ENCODE results near the gene SFMBT1.
"Not testable (repeated sequence)": the region's sequence is repeated elsewhere in the genome, so short reads cannot be mapped to it uniquely, and the experiment has no call there.

DNA sequence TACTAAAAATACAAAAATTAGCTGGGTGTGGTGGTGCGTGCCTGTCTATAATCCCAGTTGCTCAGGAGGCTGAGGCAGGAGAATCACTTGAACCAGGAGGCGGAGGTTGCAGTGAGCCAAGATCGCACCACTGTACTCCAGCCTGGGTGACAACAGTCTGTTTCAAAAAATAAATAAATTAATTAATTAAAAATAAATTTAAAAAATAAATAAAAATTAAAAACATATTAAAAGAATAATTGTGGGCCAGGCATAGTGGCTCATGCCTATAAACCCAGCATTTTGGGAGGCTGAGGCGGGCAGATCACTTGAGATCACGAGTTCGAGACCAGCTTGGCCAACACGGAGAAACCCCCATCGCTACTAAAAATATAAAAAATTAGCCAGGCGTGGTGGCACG is 11.5 kb downstream of the SFMBT1 start:
- TF ChIP-seq, protein P1, sequence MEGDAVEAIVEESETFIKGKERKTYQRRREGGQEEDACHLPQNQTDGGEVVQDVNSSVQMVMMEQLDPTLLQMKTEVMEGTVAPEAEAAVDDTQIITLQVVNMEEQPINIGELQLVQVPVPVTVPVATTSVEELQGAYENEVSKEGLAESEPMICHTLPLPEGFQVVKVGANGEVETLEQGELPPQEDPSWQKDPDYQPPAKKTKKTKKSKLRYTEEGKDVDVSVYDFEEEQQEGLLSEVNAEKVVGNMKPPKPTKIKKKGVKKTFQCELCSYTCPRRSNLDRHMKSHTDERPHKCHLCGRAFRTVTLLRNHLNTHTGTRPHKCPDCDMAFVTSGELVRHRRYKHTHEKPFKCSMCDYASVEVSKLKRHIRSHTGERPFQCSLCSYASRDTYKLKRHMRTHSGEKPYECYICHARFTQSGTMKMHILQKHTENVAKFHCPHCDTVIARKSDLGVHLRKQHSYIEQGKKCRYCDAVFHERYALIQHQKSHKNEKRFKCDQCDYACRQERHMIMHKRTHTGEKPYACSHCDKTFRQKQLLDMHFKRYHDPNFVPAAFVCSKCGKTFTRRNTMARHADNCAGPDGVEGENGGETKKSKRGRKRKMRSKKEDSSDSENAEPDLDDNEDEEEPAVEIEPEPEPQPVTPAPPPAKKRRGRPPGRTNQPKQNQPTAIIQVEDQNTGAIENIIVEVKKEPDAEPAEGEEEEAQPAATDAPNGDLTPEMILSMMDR (IDR thresholded peaks at IDR 0.05 in 2 of 3, conservative IDR thresholded peaks at IDR 0.05 in 1 of 3; ENCODE audit: insufficient read depth in 2 of 3, low read depth in 1 of 3, low read length in 3 of 3): not testable (repeated sequence)
- not testable (repeated sequence) for TF ChIP-seq ZBTB17 (CRISPR knock-in tag; IDR thresholded peaks at IDR 0.05); MAZ (CRISPR knock-in tag; conservative IDR thresholded peaks at IDR 0.05 in 1 of 2, IDR thresholded peaks at IDR 0.05 in 1 of 2); NFXL1 (CRISPR knock-in tag; IDR thresholded peaks at IDR 0.05); ELF4 (CRISPR knock-in tag; IDR thresholded peaks at IDR 0.05); CEBPB (tag; IDR thresholded peaks at IDR 0.05)
- TF ChIP-seq, protein P2, sequence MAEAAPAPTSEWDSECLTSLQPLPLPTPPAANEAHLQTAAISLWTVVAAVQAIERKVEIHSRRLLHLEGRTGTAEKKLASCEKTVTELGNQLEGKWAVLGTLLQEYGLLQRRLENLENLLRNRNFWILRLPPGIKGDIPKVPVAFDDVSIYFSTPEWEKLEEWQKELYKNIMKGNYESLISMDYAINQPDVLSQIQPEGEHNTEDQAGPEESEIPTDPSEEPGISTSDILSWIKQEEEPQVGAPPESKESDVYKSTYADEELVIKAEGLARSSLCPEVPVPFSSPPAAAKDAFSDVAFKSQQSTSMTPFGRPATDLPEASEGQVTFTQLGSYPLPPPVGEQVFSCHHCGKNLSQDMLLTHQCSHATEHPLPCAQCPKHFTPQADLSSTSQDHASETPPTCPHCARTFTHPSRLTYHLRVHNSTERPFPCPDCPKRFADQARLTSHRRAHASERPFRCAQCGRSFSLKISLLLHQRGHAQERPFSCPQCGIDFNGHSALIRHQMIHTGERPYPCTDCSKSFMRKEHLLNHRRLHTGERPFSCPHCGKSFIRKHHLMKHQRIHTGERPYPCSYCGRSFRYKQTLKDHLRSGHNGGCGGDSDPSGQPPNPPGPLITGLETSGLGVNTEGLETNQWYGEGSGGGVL (CRISPR knock-in tag; IDR thresholded peaks at IDR 0.05): not testable (repeated sequence)
- TF ChIP-seq, protein P3, sequence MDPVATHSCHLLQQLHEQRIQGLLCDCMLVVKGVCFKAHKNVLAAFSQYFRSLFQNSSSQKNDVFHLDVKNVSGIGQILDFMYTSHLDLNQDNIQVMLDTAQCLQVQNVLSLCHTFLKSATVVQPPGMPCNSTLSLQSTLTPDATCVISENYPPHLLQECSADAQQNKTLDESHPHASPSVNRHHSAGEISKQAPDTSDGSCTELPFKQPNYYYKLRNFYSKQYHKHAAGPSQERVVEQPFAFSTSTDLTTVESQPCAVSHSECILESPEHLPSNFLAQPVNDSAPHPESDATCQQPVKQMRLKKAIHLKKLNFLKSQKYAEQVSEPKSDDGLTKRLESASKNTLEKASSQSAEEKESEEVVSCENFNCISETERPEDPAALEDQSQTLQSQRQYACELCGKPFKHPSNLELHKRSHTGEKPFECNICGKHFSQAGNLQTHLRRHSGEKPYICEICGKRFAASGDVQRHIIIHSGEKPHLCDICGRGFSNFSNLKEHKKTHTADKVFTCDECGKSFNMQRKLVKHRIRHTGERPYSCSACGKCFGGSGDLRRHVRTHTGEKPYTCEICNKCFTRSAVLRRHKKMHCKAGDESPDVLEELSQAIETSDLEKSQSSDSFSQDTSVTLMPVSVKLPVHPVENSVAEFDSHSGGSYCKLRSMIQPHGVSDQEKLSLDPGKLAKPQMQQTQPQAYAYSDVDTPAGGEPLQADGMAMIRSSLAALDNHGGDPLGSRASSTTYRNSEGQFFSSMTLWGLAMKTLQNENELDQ (CRISPR knock-in tag; IDR thresholded peaks at IDR 0.05; ENCODE audit: borderline replicate concordance): not testable (repeated sequence)

Measured in K562 (cell line).